ENCODE results near the gene AACS. TPM values are rescaled to one million over a fixed set of nuclear protein-coding genes. Genes with fewer than 3 reads are reported as not detected.
"Not testable (repeated sequence)": the region's sequence is repeated elsewhere in the genome, so short reads cannot be mapped to it uniquely, and the experiment has no call there.

Gene AACS
- total RNA-seq, 2 experiments from 2014 or later: 10.8 to 11.7 TPM

DNA sequence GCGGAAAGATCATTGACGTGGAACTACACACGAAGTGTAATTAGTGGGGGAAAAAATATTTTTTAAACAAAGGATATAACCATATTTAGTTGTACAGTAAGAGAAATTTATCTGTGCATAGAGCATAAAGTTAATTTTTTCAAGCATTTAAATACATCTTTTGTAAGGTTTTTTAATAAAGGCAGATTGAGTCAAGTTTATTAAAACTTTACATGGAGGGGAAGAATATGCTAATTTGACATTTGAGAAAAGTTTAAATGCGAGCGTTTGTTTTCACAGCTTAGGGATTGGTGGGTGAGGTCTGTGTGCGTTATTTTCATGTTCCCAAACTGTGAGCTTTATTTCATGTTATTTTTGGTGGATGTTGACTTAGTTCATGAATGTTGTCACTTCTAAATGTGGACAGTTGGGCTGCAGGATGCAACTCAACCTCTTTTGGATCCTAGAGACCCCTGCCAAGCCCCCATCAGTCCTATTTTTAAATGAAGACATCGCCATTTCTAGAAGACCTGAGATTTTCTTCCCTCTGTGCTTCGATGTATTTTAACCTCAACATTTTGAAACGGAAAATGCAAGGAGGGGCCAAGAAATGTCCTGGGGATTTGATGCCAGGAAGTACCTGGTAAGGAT is 39.5 kb upstream of the AACS start:
- peaks cover 14% of the 10 kb centered on the region for H3K36me3 Mint-ChIP-seq (ENCODE audit: low read depth)
- no peak overlapping the region for H3K27ac Mint-ChIP-seq
- ATAC-seq (ENCODE audit: poor library complexity): no peak
- TF ChIP-seq, protein P1, sequence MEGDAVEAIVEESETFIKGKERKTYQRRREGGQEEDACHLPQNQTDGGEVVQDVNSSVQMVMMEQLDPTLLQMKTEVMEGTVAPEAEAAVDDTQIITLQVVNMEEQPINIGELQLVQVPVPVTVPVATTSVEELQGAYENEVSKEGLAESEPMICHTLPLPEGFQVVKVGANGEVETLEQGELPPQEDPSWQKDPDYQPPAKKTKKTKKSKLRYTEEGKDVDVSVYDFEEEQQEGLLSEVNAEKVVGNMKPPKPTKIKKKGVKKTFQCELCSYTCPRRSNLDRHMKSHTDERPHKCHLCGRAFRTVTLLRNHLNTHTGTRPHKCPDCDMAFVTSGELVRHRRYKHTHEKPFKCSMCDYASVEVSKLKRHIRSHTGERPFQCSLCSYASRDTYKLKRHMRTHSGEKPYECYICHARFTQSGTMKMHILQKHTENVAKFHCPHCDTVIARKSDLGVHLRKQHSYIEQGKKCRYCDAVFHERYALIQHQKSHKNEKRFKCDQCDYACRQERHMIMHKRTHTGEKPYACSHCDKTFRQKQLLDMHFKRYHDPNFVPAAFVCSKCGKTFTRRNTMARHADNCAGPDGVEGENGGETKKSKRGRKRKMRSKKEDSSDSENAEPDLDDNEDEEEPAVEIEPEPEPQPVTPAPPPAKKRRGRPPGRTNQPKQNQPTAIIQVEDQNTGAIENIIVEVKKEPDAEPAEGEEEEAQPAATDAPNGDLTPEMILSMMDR (IDR thresholded peaks at IDR 0.05): no peak
- no peaks in the 10 kb centered on the region for H3K27me3 ChIP-seq (ENCODE audit: control insufficient read depth in 1 of 2, insufficient read depth in 2 of 2, low read length in 2 of 2)
- CTCF ChIA-PET: no interaction called here
- H3K9me3 Mint-ChIP-seq: no peaks in the 10 kb centered on the region
- DNase-seq: no peak
- no peak overlapping the region for H3K4me3 Mint-ChIP-seq
- no peaks in the 10 kb centered on the region for H3K4me1 ChIP-seq (ENCODE audit: insufficient read depth, low read length)
- no peaks in the 10 kb centered on the region for H3K27me3 Mint-ChIP-seq
- POLR2A ChIA-PET: no interaction called here
- intact Hi-C loops (cut with DNase I, micrococcal nuclease): no loop called here
- H3K4me3 ChIP-seq (ENCODE audit: low read length): no peak overlapping the region
- no peaks in the 10 kb centered on the region for H3K36me3 ChIP-seq (ENCODE audit: insufficient read depth, low read length)
- no peaks in the 10 kb centered on the region for H3K4me1 Mint-ChIP-seq (ENCODE audit: low read depth)
- no peak overlapping the region for H3K27ac ChIP-seq (ENCODE audit: low read depth in 1 of 2, low read length in 2 of 2)
- H3K9me3 ChIP-seq (ENCODE audit: control insufficient read depth in 1 of 2, insufficient read depth in 1 of 2, low read length in 2 of 2): no peaks in the 10 kb centered on the region

DNA sequence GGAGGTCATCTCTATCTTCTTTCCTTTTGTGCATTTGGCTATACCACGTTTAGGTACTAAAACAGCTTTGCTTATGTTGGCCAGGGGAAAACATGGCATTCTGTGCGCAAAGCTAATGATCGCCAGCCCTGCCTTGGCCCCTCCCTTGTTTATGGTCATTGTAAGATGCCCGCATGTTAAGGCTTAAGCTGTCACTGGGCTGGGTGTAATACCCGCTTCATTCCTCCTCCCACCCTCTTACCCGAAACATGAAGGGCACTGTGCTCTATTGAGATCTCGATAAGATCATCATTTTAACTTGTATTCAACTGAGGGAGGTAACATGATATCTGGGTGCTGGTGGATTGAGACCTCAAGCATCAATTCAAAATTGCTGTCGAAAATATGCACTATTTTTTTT is 37.1 kb upstream of the AACS start:
- Mint-ChIP-seq H3K4me3 (no peak overlapping the region), H3K4me1 (ENCODE audit: low read depth) (no peaks in the 10 kb centered on the region), H3K36me3 (ENCODE audit: low read depth) (peaks cover 14% of the 10 kb centered on the region), H3K9me3 (no peaks in the 10 kb centered on the region), H3K27me3 (no peaks in the 10 kb centered on the region), H3K27ac (no peak overlapping the region)
- H3K27me3 ChIP-seq (ENCODE audit: control insufficient read depth in 1 of 2, insufficient read depth in 2 of 2, low read length in 2 of 2): no peaks in the 10 kb centered on the region
- H3K4me3 ChIP-seq (ENCODE audit: low read length): no peak overlapping the region
- no peaks in the 10 kb centered on the region for H3K4me1 ChIP-seq (ENCODE audit: insufficient read depth, low read length)
- no peak overlapping the region for H3K27ac ChIP-seq (ENCODE audit: low read depth in 1 of 2, low read length in 2 of 2)
- ChIA-PET POLR2A (no interaction called here), CTCF (interaction anchor here (1.3 kb wide), 1 partner anchor 28 kb away, joined by 4 read pairs; no protein-coding TSS in a partner anchor)
- H3K9me3 ChIP-seq (ENCODE audit: control insufficient read depth in 1 of 2, insufficient read depth in 1 of 2, low read length in 2 of 2): no peaks in the 10 kb centered on the region
- ATAC-seq (ENCODE audit: poor library complexity): no peak
- intact Hi-C loops (cut with DNase I, micrococcal nuclease): no loop called here
- TF ChIP-seq, protein P1 (IDR thresholded peaks at IDR 0.05): no peak
- DNase-seq: no peak
- H3K36me3 ChIP-seq (ENCODE audit: insufficient read depth, low read length): no peaks in the 10 kb centered on the region

DNA sequence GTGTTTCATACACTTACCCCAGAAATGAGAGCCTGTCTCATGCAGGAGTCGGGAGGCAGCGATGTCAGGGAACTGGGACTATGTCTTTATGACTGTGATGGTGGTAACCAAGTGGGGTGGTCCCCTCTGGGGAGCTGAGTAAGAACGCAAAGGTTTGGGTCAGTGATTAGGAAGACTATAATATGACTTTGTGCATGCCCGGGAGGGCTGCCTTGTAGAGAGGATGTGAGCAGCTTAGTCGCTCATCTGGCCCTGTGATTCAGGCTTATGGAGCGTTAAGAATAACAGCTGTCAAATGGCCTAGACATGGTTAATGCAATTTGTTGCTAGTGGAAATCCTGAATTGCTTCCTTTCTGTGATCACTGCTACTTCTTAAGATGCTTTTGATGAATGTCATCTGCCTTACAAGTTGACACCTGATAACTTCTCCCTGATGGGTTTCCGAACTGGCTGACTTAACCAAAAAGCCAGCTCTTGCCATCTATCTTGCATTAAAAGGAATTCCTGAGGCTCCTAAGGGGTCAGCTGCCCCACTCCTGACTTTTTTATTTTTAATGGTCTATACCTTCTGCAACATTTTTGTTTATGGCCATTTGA is 35.4 kb upstream of the AACS start:
- peaks cover under 1% of the 10 kb centered on the region for H3K9me3 Mint-ChIP-seq
- Histone ChIP-seq H3K27me3 (ENCODE audit: control insufficient read depth in 1 of 2, insufficient read depth in 2 of 2, low read length in 2 of 2) (no peaks in the 10 kb centered on the region), H3K9me3 (ENCODE audit: control insufficient read depth in 1 of 2, insufficient read depth in 1 of 2, low read length in 2 of 2) (no peaks in the 10 kb centered on the region), H3K4me1 (ENCODE audit: insufficient read depth, low read length) (no peaks in the 10 kb centered on the region), H3K4me3 (ENCODE audit: low read length) (no peak overlapping the region), H3K36me3 (ENCODE audit: insufficient read depth, low read length) (no peaks in the 10 kb centered on the region), H3K27ac (ENCODE audit: low read depth in 1 of 2, low read length in 2 of 2) (no peak overlapping the region)
- H3K4me3 Mint-ChIP-seq: no peak overlapping the region
- no peak overlapping the region for H3K27ac Mint-ChIP-seq
- peaks cover 10% of the 10 kb centered on the region for H3K36me3 Mint-ChIP-seq (ENCODE audit: low read depth)
- no peaks in the 10 kb centered on the region for H3K27me3 Mint-ChIP-seq
- CTCF ChIA-PET: no interaction called here
- POLR2A ChIA-PET: no interaction called here
- TF ChIP-seq, protein P1 (IDR thresholded peaks at IDR 0.05): no peak
- intact Hi-C loops (cut with DNase I, micrococcal nuclease): no loop called here
- ATAC-seq (ENCODE audit: poor library complexity) (no peak), DNase-seq (no peak)
- H3K4me1 Mint-ChIP-seq (ENCODE audit: low read depth): no peaks in the 10 kb centered on the region

DNA sequence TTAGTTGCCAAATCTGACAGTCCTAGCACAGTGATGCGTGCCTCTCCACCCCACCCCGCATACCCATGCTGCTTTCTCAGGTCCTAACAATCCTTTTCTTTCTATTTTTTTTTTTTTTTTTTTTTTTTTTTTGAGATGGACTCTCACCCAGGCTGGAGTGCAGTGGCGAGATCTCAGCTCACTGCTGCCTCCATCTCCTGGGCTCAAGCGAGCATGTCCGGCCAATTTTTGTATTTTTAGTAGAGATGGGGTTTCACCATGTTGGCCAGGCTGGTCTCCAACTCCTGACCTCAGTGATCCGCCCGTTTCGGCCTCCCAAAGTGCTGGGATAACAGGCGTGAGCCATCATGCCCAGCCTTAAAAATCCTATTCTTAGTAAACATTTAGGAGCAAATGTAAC is 33.8 kb upstream of the AACS start:
- POLR2A ChIA-PET: interaction anchor here (0.6 kb wide), 1 partner anchor 40 kb away, joined by 3 read pairs; no protein-coding TSS in a partner anchor
- H3K27ac Mint-ChIP-seq; H3K27ac ChIP-seq (ENCODE audit: low read depth in 1 of 2, low read length in 2 of 2); ATAC-seq (ENCODE audit: poor library complexity); H3K9me3 ChIP-seq (ENCODE audit: control insufficient read depth in 1 of 2, insufficient read depth in 1 of 2, low read length in 2 of 2); H3K4me1 ChIP-seq (ENCODE audit: insufficient read depth, low read length); intact Hi-C loops (cut with DNase I, micrococcal nuclease); H3K4me1 Mint-ChIP-seq (ENCODE audit: low read depth); H3K4me3 Mint-ChIP-seq; H3K4me3 ChIP-seq (ENCODE audit: low read length); H3K36me3 ChIP-seq (ENCODE audit: insufficient read depth, low read length); H3K9me3 Mint-ChIP-seq; H3K27me3 ChIP-seq (ENCODE audit: control insufficient read depth in 1 of 2, insufficient read depth in 2 of 2, low read length in 2 of 2); CTCF ChIA-PET; H3K27me3 Mint-ChIP-seq; H3K36me3 Mint-ChIP-seq (ENCODE audit: low read depth); DNase-seq: not testable (repeated sequence)
